Activated CD4-positive, CD25-positive, alpha-beta regulatory T cell (primary cell): Measurements from ENCODE around the gene NFIX.

ENCODE experiments used
- DNase-seq, 4 experiments: peaks; one replicate each; lab custom pipeline; 2025; lab: John Stamatoyannopoulos, UW

Gene NFIX

DNA sequence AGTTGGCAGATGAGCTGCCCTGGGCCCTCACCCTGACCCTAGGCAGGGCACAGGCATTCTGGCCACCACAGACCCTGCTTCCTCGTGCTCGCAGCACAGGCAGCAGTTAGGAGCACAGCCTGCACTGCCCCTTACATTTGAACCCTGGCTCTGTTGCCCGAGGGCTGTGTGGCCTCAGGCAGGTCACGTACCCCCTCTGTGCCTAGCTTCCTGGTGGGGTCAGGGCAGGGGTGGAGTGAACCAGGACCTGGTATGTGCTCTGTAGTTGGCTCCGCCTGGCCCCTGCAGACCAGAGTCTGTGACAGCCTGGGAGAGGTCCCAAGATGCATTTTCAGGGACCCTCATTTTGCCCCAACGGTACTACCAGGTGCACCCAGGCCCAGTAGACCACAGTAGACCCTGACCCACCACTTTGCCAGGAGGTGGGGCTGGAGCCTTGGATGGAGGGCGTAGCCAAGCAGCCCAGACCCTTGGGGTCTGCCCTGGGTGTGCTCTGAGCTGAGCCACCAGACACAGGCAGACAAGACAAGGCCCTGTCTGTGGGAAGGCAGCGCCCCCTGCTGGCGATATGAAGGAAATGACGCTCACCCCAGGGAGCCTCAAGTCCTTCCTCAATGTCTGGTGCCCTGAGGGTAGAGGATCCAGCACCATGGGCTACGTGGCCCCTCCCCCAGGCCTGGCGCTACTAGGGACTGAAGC lies 98.3 kb downstream of the NFIX start:
- peak; percentile 51 to 68 (median 66) for DNase-seq

DNA sequence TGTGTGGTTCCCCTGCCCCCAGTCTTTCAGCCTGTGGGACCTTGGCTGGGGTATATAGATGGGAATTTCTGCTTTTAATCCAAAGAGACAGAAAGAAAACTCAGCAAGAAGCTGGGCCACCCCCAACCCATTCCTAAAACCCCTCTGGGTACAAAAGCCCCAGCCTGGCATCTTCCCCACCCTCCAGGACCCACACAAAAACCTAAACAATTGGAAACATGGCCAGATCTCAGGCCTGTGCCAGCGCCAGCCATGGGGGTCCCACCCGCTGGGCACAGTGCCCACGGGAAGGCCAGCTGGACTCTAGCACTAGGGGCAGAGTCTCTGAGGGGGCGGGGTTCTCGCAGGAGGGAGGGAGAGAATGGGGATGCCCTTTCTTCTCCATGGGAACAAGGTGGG lies 98.8 kb downstream of the NFIX start:
- no peak for DNase-seq

DNA sequence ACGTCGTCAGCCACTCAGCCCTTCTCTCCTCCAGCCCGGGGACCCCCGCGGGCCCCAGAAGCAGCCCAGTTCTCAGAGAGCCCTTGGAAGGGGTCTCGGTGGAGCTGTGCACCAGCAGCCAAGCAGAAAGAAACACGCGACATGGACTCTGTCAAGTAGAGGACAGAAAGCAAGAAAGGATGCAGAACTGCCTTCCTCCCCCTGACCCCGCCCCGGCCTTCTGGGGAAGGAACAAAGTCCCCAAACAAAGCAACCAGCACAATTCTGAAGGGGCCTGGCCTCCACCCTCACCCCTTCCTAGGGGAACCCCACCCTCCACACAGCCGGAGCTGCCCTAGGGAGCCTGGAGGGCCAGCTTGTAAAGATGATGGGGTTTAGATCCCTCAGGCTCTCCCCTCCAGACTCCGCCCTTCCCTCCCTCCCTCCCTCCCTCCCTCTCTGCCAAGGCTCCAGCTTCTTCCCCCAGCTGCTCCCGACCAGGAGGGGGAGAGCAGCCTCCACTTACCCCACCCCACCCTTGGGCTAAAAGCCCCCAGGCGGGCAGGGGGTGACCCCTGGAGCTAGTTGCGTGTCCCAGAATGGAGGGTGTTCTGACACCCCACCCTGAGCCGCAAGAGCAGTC lies 99.6 kb downstream of the NFIX start:
- no peak for DNase-seq

DNA sequence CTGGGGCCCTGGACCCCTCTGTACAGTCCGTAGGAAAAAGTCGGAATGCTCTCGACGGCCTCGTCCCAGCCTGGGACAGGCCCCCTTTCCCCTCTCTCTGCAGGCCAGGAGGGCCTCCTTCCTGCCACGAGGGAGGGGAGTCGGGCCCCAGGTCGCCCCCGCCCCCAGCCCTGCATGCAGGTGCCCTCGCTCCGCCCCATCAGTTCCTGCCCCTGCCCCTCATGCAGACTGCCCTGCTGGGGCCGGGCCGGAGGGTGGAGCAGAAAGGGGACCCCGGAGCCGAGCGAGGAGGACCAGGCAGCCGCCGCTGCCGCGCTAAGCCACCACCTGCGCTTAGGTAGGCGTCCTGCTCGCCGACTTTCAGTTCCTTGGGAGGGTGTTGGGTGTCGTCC lies 100.1 kb downstream of the NFIX start:
- DNase-seq, result no peak

- DNase-seq, result peak in 1 of 4 experiments; percentile 12
Measured at GRCh38 chr19:13095934-13096927, 101.0 kb downstream of the NFIX start.

GRCh38 chr19:13097033-13097462 lies 101.8 kb downstream of the NFIX start:
- no peak for DNase-seq

DNA sequence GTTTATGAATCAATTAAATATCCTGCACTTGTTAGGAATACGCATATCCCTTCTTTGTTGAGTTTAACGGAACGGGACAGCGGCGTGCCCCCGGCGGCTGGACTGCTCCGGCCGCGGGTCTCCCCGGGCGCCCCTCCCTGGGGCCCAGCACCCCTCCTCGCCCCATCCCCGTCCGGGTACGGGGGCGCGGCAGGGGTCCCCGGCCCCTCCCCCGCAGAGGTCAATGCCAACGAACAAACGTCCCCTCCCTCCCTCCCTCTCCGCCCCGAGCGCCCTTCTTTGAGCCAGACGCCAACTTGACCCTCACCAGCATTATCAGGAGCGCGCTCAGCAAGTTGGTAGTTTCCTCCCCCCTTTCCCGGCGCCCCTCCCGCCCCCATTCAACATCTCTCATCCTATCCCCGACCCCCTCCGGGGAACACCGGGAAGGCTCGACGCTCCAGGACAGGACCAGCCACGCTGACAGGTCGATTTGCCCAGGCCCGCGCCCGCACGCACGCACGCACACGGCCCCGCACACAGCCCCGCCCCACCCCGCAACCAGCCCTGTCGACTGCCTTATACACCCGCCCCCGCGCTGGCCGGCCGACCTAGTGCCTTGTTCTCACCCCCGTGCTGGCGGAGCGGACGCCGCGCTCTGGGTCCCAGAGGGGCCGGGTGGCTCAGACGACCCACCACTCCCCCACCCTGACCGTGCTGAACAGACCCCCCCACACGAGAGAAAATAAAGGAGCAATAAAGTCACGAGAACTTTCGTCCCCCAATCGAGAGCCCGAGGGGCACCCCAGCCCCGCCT lies 102.4 kb downstream of the NFIX start:
- no peak for DNase-seq

GRCh38 chr19:13098277-13099072 lies 103.2 kb downstream of the NFIX start:
- DNase-seq, result no peak

GRCh38 chr19:13099073-13099999 lies 104.1 kb downstream of the NFIX start:
- peak; percentile 28 to 74 (median 56) for DNase-seq

GRCh38 chr19:13100031-13100588 lies 104.8 kb downstream of the NFIX start:
- DNase-seq, result peak in 2 of 4 experiments; percentile 33 to 49

DNA sequence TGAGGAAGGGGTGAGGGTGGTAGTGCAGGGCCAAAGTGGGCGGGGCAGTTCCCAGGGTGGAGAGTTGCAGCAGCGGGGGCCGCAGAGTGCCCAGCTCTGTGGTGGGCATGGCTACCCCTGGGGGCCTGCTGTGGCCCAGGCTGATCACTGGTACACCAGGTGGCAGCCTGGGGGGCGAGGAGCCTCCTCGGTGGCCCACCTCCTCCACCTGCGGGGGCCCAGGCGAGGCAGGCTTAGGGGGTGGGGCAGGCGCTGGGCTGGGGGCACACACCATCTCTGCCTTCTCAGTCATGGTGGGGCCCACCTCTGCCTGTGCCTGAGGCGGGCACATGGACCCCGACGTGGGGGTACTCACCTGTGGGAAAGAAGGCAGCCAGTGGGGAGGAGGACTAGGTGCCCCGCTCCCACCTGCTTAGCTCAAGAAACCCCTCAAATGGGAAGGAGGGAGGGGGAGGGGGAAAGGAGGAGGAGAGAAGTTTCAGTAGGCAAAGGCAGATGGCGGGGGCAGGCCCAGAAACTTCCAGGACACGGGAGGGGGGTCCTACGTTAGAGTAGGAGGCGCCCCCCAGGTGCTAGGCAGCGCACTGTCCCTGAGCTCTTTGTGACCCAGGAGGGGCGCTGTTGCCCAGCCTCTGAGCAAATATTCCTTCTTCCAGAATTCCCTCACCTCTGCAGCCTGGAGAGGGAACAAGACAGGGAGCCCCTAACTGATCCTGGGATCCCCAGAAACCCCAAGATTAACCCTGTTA lies 105.7 kb downstream of the NFIX start:
- no peak for DNase-seq

GRCh38 chr19:13101590-13102415 lies 106.5 kb downstream of the NFIX start:
- no peak for DNase-seq

GRCh38 chr19:13102416-13102665 lies 107.1 kb downstream of the NFIX start:
- DNase-seq, result no peak

DNA sequence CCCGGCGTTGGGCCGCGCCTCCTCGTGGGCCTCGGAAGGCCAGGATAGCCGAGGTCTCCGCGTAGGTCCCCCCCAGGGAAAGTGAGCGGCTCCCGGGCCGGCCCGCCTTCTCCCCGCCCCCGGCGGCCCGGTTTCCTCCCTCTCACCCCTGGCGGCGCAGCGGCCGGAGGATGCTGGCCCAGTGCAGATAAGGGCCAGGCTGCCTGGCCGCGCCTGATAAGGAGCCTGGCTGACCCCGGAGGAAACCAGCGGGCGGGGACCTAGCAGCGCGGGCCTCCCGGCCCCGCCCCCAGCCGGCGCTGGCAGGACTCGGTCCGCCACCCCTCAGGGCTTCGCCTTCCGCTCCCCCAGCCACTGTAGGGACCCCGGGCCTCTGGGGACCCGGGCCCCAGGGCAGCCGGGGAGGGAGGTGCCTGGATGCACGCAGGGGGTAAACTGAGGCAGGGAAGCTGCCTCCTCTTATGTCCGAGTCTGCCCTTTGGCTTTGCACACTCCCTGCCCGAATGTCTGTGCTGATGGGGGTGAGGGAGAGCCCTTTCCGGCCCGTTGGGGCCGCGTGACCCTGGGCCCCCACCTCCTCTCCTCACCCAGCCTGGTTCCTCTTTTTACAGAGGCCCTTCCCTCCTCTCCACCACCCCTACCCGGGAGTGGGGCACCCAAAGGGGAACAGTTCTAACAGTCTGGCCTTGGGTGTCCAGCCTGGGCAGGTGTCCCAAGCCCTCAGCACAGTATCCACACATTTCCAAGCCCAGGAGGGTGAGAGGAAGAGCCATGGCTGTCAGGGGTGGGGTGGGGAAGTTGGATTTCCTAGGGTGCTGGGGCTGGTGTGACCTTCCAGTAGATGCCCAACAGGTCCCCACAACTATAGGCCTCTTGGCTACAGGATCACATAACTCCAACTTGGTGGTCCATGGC lies 107.6 kb downstream of the NFIX start, which contains the start of gene LYL1:
Gene LYL1 (minus strand): TSS at position 193 of the 915 bp plus-strand sequence. CDS start 1,687 bp downstream, outside the sequence.
- DNase-seq, result no peak

DNA sequence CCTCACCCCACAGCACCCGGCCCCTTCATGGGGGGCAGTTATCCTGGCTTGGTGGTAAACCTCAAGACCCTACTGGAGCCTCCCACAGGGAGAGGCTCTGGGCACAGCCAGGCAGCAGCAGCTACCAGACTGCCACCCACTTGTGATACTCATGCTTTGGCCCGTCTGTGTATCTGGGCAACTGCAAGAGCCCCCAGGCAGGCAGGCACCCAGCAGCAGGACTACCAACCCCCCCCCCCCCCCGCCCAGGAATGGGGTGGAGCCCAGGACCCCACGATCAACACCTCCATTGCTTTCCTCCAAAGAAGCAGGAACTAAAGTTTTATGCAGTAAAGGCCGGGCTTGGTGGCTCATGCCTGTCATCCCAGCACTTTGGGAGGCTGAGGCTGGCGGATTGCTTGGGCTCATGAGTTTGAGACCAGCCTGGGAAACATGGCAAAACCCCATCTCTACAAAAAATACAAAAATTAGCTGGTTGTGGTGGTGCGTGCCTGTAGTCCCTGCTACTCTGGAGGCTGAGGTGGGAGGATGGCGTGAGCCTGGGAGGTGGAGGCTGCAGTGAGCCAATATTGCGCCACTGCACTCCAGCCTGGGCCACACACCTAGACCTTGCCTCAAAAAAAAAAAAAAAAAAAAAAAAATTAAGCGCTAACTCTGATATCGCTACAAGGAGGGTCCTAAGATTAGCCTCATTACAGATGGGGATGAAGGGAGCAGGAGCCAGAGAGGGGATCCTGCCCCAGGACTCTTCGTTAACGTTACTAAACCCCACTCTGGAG lies 108.5 kb downstream of the NFIX start:
- no peak for DNase-seq

DNA sequence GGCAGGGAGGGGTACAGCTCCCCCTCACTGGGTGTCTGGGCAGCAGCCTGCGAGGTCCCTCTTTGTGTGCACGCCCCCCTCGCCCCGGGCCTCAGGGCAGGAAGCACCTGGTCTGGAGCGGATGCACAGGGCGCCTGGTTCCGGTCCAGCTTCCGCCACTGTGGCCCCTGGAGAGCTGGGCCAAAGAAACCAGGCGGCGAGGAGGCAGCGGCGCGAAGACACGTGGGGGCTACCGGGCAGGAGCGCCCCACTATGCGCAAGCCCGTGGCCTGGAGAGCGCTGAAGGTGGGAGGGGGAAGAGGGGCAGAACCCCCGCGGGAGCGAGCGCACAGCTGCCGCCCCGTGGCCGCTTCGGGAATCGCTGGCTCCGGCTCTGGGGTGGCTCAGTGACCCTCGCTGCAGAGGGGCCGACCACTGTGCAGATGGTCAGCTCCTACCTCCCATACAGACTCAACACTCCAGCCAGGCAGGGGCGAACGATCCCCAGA lies 109.1 kb downstream of the NFIX start:
- DNase-seq, result peak; percentile 36 to 58 (median 44)
